Right lung (tissue), 5 donors: ENCODE data around the gene PDE4B. TPM values are rescaled to one million over a fixed set of nuclear protein-coding genes. Genes with fewer than 3 reads are reported as not detected.
"Not testable (repeated sequence)": the region's sequence is repeated elsewhere in the genome, so short reads cannot be mapped to it uniquely, and the experiment has no call there.

Experiments used
- DNase-seq, 2 donors: peaks; one replicate each; pipeline ENCODE4 v3.0.0-alpha.2; 2013
- polyA plus RNA-seq, 5 donors: library from polyadenylated mRNA; unstranded; fragments of 120-200 nt; gene quantifications; one replicate each; pipeline versions ENCODE4 v1.2.1 to v1.2.3, GENCODE V29; 2013; ENCODE audit warnings: inconsistent platforms in 1 of 5, low replicate concordance in 1 of 5; ENCODE audit not compliant: insufficient read length in 5 of 5, insufficient read depth in 1 of 5

The PDE4B gene
- polyA plus RNA-seq, 5 donors, result 15.4 to 45.9 (median 20.2) TPM

DNA sequence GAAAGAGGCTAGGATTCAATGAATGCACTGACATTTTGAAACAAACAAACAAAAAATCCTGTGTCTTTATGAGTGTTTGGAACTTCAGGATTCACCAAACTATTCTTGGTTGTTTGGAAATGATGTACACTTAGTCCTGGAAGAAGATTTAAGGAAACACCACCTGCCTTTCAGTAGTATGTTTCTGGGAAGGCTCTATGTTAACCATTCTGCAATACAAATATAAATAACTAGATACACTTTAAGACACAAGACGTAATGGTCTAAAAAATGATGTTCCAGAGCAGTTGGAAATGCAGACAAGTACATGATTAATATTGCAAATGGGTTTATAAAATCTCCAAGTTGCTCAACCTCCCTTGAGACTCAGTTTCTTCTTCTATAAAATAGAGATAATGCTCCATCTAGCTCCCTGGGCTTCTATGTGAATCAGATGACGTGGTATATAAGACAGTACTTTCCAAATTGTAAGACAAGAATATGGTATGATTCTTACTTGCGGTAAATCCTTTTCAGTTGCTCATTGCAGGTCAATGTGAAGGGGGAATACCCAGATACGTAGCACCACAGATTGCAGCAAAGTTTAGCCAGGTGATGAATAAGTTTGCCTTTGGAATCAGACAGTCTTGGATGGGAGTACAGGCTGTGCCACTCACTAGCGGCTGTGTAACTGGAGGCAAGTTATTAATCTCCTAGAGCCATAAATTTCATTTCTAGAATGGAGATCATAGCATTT lies 516.5 kb downstream of the PDE4B start:
- DNase-seq, result no peak

DNA sequence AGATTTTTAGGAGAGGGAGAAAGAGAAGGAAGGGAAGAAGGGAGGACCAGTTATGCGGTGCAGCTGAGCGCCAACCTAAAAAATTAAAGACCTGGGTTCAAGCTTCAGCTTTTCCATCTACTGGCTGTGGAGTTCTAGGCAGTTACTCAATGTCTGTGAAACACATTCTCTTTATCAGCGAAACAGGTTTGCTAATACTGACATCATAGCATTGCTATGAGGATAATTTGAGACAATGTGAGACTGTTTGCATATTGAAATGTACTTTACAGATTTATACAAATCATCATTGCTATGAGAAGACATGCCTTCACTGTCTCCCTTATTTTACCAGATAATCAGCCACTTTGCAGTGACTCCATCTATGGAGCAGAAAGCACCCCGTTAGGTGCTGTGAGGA lies 518.4 kb downstream of the PDE4B start:
- no peak for DNase-seq

DNA sequence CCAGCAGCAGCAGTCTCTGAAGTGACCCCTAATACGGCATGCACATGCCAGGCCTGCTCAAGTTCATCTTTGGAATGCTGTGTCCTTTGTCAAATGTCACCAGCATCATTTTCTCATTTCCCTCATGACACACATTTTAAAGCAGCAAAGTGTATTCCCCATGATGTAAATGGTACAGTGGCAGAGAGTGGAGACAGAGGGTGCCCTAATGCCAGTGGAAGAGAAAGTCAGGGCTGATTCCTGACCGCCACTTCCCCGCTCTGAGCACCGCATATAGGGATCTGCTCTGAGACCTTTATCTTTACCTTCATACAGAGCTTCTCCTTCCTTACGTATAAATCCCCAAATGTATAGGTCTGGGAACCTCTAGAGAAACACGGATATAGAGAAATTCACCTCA lies 518.9 kb downstream of the PDE4B start:
- no peak for DNase-seq

DNA sequence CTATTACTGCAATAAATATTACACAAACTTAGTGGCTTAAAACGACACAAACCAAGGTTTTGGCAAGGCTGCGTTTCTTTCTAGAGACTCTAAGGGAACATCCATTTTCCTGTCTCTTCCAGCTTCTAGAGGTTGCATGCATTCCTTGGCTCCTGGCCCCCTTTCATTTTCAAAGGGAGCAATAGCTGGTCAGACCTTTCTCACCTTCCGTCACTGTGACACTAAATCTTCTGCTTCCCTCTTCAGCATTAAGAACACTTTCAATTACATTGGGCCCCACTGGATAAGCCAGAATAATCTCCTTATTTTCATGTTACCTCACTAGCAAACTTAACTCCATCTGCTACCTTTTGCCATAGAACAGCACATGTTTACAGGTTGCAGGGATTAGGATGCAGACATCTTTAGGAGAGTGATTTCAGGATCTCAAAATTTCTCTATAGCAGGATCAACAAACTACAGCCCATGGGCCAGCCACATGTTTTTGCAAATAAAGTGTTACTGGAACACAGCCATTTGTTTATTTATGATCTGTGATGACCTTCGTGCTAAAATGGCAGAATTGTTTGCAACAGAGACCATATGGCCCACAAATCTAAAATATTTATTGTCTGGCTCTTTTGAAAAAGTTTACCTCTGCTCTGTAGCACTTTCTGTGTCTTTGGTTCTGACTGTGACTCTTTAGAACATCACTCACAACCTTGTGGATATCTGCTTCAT lies 519.7 kb downstream of the PDE4B start:
- DNase-seq, result peak; percentile 73 to 85

DNA sequence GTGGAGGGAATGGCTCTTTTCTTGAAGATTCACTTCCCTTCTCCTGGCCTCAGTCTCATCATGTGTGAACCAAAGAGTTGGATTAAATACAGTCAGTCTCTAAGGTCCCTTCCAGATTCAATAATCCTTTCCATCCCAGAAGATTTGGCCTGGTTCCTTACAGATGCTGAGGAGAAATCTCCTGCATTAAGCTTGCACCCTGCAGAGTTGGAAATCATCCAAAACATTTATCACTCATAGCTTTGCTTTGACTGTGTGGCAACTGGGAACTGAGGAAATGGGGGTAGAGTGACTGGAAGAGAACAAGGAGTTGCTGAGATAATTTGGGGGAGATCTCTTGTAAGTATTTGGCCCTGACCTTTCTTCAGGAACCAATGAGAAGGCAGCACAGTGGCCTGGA lies 520.7 kb downstream of the PDE4B start:
- DNase-seq, result no peak

DNA sequence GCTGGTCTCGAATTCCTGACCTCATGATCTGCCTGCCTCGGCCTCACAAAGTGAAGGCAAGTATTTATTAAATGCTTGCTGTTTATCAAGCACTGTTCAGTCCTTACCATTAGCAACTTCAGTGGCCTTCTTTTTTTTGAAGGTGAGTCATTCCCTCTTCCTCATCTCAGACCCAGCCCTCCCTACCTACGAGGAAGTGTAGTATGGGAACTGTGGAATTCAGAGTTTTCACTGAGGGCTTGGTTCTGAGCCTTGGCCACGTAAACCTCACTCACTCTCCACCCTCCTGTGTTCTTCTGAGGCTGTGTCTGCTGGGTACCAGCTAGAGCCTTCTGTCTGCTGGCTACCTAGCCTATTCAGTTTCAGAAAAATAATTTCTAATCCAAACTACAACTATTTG lies 523.0 kb downstream of the PDE4B start:
- DNase-seq, result no peak

DNA sequence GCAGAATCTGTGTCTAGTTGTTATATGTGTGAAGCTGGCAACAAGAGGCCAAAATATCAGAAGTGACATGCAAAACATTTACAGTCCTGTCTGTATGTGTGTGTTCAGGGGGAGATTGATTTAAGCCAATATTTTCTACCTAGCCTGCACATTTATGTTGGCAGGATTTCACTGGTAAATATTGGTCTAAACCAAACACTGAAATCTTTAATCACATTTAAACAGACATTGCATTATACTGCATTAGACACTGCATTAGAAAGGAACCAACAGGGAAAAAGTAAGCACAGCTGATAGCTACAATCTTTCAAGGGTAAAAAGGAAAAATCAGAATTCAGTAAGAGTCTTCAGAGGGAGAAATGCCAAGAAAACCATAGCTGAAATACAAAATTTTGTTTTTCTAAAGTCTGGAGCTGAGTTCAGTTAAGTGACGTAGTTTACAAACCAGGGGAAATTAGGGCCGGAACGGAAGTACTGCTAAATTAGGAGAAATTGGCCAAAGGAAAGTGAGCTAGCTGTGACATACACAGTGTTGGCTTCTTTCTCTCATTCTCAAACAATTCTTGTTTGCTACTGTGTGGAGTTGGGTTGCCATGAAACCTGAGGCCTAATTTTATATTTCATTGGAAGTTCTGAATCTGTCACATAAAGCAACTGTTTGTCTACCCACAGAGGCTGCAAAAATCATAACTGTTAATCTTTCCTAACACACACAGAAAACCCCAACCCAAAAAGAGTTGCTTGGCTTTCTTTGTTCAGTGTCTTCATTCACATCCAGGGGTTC lies 524.0 kb downstream of the PDE4B start:
- DNase-seq, result no peak

DNA sequence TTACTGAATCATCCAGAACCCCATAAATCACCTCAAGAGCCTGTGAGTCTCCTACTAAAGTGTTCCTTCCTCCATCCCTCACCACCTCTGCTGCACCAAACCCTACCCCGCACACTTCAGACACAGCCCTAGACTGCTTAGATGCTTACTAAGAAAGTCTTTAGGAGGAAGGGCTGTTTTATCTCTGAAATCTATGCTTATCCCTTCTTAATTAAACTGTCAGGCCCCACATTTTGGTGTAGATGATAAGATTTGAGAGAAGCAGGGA lies 524.5 kb downstream of the PDE4B start:
- no peak for DNase-seq

DNA sequence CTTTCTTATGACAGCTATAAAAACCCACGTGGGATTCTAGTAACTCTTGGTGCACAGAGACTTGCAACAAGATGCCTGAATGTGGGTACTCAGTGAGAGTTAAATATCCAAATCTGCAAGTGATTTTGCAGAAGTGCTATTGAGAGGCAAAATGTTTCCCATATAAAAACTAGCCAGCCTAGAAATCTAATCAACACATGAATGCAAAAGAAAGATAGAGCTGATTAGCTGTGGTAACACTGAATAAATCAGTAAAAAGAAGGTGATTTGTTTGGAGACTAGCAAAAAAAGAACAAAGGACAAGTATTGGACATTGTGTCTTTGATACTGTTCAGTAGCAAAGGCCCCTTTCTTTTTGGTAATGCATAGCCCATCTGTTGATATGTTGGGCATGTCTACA lies 527.5 kb downstream of the PDE4B start:
- no peak for DNase-seq

DNA sequence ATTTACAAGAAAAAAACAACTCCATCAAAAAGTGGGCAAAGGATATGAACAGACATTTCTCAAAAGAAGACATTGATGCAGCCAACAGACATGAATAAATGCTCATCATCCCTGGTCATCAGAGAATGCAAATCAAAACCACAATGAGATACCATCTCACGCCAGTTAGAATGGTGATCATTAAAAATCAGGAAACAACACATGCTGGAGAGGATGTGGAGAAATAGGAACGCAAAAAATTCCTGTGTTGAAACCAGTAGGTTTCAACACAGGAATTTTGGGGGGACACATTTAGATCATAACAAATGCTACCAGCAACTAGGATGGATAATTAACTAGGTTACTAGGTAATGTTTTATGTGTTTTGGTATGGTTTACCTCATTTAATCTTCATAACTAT lies 529.8 kb downstream of the PDE4B start:
- not testable (repeated sequence) for DNase-seq

DNA sequence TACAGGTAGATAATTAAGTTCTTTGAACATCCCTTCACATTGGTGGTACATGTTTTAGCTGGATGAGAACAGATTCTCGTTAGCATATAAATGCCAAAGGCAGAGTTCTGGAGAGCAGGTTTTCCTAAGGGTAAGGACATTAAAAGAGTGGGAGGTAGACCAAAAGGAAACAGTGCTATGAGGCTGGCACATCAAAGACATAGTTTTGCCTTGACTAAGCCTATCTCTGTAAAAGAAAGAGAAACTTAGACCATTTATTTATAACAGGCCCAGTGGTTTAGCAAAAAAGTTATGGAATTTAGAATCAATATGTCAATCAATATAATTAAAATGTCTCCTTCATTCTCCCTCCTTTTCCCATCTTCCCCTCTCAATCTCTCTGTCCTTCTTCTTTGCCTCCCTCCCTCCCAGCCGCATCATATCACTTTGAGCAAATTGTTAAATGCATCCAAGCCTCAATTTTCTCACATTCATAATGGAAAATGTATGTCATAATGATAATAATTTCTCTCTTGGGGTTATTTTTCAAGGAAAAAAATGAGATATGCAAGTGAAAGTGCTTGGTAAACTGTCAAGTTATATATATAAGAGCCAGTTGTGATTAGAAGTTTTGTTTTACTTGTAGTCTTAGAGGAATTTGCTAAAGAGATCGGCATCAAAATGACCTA lies 531.4 kb downstream of the PDE4B start:
- DNase-seq, result no peak

DNA sequence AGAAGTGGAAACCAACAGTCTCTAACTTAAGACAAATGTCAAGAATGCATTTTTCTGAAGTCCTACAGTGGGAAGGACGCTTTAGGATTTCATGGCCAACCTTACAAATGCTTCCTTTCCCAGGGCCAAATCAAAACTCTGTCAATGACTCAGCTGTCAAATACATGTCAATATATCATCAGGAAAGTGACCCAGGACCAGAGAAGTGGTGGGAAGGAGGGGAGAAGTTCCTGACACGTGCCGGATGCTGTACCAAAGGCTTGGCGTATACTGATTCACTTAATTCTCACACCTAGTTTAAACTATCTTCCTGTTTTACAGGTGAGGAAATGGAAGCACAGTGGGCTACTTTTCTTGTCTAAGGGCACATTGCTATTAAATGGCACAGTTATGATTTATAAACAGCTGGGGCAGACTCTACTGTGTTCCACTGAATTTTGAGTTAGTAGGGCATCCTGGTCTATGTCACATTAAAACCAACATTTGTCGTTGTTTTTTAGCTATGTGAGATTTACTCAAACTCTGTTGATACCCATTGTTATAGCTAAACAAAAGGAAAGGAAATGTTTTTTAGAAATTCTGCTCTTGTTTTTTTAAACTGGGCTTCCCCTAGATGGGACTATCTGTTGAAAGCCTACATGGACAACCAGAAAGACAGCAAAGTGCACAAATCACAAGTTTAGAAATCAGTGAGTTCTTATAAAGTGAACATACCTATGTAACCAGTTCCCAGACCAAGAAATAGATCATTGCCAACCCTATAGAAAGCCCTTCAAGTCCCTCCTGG lies 533.1 kb downstream of the PDE4B start:
- no peak for DNase-seq

DNA sequence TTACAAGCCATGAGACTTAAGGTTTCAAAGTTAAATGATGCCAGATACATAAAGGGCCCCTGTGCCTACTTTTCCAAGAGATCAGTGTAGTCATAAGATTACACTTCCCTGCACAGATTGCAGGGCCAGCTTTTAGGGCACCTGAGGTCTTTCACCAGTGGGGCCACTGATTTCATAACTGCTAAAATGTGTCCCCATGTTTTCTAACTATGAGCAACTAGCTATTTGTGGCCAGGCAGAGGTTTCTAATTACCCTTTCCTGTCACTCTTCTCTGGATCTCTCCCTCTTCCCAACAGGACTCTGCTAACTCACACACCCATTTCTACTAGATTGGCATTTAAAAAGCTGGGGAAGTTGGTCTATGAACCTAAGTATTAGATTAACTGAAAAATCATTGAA lies 534.2 kb downstream of the PDE4B start:
- no peak for DNase-seq

DNA sequence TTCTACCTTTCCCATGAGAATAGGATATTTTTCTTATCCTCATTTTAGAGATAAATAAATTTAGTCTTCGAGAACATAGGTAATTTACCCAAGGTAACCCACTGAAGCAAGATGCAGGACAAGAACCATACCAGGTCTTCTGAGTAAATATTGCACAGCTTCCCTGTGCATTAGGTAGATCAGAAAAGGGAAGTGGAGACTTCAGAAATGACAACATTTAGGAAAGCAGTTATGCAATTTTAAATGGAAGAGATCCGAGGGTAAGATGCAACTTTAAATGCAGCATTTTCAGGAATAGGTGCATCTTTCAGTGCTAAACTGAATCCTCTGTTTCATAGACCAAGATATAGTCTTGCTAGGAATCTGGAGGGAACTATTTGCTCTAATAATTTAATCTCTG lies 534.9 kb downstream of the PDE4B start:
- no peak for DNase-seq

DNA sequence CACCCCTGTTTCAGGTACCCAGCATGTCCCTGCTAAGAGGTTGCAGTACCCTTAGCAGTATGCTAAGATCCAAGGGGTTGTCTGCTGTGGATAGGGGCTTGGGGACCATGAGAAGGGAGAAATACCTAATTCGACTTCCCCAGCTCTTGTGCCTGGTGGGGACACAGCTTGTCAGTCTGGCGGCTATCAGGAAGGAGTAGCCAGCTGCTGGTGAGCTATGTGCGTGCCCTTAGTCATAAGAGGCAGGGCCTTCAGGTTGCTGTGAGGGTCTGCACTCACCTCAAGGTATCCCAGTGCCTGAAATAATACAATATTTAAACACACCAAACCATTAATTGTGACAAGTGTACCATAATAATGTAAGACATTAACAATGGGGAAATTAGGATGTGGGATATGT lies 536.2 kb downstream of the PDE4B start:
- no peak for DNase-seq

DNA sequence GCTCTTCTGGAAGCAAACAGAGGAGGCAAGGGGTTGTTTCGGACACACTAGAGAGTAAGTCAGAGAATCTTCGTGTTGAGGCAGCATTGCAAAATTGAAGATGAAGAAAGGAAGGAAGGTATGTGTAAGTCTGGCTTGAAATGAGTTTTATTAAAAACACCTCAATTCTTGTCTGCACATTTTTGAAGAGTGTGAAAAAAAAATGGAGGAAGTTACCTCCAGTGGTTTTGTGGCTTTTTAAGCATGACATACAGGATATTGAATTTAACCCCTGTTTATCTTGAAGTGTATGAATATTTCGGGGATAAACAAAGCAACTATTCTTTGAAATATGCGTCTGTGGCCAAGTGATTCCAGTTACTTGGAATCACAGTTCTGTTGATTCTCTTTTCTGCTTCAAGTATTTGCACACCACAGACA lies 538.0 kb downstream of the PDE4B start:
- DNase-seq, result no peak

DNA sequence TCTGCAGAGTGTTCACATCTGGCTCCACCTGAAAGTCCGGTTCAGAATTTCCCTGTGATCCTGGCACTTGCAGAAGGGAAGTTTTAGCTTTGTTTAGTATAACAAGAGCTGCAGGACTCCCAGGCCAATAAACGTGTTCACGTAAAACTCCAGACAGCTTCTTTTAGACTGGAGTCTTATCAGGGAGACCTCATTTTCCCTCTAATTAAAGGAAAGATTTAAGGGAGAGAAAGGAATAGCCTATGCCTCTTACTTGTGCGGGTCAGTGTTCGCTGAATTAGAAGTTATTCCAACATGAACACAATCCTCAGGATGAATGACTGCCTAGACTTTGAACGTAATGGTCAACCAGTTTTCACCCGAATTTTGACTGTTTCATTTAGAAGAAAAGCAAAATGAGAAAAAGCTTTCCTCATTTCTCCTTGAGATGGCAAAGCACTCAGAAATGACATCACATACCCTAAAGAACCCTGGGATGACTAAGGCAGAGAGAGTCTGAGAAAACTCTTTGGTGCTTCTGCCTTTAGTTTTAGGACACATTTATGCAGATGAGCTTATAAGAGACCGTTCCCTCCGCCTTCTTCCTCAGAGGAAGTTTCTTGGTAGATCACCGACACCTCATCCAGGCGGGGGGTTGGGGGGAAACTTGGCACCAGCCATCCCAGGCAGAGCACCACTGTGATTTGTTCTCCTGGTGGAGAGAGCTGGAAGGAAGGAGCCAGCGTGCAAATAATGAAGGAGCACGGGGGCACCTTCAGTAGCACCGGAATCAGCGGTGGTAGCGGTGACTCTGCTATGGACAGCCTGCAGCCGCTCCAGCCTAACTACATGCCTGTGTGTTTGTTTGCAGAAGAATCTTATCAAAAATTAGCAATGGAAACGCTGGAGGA lies 539.2 kb downstream of the PDE4B start:
- DNase-seq, result peak; percentile 70 to 72

DNA sequence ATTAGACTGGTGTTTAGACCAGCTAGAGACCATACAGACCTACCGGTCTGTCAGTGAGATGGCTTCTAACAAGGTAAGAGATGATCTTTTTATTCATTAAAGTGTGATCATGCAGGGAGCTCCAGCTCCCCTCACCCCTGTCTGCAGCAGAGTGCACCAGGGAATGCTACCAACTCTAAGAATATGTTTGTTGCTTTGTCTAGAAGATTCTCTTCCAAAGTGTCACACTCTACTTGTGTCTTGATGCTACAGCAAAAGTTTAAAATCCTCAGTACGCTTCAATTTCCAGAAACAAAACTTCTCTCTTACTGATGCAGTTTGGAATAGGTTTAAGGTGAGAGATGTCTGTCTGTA lies 539.8 kb downstream of the PDE4B start:
- no peak for DNase-seq

DNA sequence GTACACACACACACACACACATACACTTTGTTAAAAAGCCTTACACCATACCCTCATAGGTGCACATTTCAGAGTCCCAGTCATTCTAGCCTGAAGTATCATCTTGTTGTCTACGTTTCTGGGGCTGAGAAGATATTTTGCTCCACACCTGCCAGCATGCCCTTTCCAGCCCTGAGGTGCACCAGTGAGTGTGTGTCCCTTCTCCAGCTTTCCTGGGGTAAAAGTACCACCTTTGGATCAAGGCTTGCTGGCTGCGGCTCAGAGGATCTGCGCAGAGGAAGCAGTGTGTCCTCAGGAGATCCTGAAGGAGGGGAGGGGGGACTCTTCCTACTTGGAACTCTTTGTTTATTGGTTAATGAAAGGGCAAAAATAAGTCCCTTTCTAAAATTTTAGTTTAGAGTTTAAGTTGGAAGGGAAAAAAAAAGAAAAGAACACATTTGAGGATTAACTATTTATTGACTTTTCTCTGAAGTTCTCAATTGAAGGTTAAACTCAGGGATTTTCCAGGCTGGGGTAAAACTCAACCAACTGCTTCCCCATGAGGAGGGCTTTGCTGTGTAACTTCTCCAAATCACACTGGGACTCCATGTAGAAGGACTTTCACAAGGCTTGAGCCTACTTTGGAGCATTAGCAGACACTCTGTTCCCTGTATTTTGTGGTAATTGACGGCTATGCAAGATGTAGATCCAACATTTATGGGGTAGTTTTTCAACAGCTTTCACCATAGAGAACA lies 540.9 kb downstream of the PDE4B start:
- no peak for DNase-seq

DNA sequence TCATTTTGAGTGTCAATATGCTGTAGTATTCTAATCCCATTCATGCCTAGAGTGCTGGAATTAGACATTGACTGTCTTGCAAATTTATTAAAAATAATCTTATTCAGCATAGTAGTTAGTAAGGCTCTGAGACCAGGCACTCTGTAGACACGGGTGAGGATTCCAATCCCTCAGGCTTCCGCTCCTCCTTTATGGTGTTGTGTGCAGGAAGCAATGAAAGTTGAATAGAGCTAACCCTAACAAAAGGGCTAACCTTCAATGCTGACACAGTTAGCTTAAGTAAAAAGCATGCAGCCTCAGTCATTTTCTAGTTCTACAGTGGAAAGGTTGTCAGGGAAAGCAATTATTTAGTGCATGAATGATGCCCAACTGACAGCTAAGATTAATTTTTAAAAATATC lies 541.6 kb downstream of the PDE4B start:
- DNase-seq, result no peak
